HG02943 (cell line): Measurements from ENCODE around the gene UPK1A.
"Not testable (repeated sequence)": the region's sequence is repeated elsewhere in the genome, so short reads cannot be mapped to it uniquely, and the experiment has no call there.

ENCODE experiments used
- ATAC-seq: cut with Tn5 transposase; IDR thresholded peaks from one replicate; pipeline ENCODE4 v1.9.1; 2021; ENCODE audit warnings: mild to moderate bottlenecking, low read depth, moderate library complexity; ENCODE audit not compliant: unreplicated experiment

Gene UPK1A

DNA sequence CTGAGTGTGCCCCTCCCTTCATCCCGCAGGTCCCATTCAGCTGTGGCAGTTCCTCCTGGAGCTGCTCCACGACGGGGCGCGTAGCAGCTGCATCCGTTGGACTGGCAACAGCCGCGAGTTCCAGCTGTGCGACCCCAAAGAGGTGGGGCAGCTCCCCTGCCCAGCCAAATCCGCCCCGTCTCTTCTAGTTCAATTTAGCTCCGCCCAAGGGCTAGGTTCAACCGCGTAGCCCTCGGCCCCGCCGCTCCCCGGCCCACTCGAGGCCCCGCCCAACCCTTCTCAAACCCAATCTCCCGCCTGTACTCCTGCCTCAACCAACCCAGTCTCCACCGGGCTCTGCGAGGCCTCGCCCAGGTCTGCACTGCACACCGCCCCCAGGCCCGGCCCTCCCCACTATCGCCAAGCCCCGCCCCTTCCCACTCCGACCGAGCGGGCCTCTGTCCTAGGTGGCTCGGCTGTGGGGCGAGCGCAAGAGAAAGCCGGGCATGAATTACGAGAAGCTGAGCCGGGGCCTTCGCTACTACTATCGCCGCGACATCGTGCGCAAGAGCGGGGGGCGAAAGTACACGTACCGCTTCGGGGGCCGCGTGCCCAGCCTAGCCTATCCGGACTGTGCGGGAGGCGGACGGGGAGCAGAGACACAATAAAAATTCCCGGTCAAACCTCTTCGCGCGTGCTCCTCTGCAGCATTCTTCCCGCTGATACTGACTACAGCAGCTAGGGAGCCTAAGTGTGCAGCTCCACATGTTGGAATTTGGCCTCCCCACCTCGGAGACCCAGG lies 21.9 kb upstream of the UPK1A start:
- ATAC-seq, result peak; percentile 65

DNA sequence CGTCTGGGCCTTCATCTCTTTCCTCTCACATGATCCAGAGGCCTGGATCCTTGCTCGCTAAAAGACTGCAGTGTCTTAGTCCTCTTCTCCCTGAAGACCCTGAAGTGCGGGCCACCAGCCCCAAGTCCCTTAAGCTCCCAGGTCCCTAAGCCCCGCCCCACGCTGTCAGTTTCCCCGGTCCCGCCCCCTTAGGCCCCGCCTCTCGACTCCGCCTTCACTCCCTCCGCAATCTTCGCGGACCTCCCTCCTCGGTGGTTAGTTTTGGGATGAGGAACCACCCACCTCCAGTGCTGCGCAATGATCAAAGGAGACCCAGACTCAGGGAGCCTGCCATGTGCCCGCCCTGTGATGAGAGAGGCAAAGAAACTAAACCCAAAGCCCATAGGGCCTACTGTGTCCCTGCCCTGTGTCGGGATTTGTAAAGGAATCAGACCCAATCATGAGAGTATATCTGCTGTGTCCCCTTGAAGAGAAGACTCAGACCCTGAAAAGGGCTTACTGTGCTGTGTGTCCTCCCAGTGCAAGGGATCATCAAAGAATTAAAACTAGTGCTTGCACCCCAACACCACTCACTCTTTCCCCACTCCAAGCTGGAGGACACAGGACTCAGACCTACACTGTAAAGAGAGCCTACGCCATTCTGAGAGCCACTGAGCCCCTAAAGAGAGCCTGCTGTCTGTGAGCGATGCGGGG lies 21.2 kb upstream of the UPK1A start:
- ATAC-seq, result no peak

DNA sequence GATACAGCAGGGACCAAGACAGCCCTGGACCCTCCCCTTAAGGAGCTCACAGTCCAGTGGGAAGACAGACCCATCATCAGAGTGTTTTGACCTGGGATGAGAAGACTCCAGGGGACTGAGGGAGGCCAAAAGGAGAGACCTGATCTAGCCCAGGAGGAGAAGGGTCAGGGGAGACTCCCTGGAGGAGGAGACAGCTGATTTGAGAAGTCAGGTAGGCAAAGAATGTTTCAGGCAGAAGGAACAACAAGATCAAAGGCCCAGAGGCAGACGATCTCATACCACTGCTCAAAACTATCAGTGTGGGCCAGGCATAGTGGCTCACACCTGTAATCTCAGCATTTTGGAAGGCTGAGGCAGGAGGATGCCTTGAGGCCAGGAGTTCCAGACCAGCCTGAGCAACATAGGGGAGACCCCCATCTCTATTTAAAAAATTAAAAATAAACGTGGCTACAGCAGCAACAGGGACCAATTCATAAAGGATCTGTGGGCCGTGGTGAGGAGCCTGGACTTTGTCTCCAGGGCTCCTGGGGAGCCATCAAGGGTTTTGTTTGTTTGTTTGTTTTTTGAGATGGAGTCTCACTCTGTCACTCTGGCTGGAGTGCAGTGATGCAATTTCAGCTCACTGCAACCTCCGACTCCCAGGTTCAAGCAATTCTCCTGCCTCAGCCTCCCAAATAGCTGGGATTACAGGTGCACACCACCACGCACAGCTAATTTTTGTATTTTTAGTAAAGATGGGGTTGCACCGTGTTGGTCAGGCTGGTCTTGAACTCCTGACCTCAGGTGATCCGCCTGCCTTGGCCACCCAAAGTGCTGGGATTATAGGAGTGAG lies 20.4 kb upstream of the UPK1A start:
- ATAC-seq, result no peak

DNA sequence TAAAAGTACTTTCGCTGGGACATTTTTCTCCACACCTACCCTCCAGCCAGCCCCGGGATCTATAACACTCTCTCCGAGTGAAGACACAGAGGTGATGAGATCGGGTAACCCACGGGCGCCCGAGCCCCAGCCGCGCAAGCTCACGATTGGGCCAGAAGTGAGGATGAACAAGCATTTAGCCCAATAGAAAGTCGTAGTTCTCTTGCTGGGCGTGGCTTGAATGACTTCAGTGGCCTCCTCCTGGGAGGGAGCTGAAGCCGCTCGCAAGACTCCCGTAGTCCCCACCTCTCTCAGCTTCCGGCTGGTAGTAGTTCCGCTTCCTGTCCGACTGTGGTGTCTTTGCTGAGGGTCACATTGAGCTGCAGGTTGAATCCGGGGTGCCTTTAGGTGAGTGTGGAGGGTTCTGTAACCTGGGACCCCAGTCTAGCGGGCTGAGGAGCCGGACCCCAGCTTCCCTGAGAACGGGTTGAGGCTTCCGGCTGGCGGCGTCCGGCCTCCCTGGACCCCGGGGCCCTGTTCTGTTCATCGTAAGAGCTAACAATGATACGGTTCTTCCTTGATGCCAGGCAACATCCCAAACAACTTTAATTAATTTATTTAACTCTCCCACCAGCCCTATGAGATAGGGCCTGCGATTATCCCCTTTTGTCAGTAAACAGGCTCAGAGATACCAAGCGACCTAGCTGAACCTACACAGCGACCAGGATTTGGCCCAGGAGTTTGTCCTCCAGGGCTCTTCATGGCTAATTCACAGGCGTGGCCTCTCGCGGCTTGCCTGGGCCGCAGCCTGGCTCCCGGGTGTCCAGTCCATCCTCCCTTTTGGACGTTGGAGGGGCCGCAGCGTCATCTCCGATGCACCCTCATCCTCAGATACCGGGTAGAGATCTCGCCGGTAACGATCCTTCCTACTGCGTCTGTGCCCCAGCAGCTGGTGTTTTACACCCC lies 18.0 kb upstream of the UPK1A start, which contains the start of gene COX6B1:
TSS of gene COX6B1 (plus strand) at position 307 of the 945 bp plus-strand sequence. CDS start 2,921 bp downstream, outside the sequence.
- peak; percentile 48 for ATAC-seq

DNA sequence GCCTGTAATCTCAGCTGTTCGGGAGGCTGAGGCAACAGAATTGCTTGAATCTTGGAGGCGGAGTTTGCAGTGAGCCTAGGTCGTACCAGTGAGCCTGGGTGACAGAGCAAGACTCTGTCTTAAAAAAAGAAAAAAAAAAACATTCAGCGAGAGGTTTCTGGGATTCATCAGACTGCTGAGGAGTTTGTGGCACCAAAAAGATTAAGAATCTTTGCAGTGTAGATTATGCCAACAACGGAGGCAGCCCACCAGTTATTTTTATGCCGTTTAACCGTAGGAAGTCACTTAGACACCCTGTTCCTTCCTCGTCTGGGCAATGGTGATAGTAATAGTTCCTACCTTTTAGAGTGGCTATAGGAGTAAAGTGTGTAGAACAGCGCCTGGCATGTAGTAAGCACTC lies 15.7 kb upstream of the UPK1A start:
- no peak for ATAC-seq

DNA sequence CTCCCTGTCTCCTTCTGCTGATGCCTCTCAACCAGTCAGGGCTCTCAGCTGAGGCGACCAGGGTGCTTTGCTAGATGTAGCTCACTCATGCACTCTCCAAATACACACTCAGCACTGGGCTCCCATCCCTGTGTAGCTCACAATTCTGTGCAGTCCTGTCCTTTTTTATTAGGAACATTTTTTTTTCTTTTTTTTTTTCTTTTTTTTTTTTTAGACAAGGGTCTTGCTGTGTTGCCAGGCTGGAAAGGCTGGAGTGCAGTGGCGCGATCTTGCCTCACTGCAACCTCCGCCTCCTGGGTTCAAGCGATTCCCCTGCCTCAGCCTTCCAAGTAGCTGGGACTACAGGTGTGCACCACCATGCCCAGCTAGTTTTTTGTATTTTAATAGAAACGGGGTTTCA lies 11.5 kb upstream of the UPK1A start:
- ATAC-seq, result not testable (repeated sequence)

DNA sequence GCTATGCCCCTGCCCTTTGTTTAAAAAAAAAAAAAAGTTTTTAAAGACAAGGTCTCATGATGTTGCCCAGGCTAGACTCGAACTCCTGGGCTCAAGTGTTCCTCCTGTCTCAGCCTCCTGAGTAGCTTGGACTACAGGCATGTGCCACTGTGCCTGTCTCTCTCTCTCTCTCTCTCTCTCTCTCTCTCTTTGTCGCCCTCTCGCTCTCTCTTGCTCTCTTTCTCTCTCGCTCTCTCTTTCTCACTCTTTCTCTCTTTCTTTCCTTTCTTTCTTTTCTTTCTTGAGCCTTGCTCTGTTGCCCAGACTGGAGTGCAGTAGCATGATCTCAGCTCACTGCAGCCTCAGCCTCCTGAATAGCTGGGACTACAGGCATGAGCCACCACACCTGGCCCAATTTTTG lies 10.7 kb upstream of the UPK1A start:
- no peak for ATAC-seq

DNA sequence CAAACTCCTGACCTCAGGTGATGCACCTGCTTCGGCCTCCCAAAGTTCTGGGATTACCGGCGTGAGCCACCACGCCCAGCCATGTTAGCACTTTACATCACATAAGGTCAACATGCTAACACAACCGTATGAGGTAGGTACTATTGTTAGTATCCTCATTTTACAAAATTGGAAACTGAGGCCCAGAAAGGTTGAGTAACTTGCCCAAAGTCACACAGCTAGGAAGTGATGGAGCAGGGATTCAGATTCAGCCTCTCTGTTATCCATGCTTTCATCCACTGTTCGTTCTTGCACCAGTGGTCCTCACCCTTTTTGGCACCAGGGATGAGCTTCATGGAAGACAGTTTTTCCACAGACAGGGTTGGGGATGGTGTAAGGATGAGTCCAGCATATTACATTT lies 9.6 kb upstream of the UPK1A start:
- ATAC-seq, result no peak

DNA sequence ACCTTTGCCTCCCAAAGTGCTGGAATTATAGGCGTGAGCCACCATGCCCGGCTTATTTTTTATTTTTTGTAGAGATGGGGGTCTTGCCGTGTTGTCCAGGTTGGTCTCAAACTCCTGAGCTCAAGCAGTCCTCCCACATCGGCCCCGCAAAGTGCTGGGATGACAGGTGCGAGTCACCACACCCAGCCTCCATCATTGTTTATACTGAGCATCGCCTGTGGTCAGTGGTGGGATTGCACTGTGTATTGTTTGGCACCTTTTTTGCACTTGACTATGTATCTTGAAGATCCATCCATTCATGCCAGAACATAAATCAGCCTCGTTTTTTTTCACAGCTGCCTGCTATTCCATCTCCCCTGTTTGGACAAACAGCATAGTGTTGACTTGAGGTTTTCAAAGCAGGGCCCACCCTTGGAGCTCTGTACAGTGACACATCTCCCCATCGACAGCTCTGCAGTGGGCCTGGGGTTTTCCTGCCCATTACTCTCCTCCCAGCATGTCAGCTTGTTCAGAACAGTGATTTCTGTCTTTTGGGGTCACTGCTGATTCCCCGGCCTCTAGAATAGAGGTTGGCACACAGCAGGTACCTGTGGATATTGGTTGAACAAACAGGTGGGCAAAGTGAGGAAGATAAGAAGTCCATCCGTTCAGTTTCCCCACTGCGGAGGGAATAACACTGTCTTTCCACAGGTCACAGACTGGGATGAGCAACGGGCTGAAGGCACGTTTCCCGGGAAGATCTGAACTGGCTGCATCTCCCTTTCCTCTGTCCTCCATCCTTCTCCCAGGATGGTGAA lies 8.2 kb upstream of the UPK1A start:
- ATAC-seq, result no peak

DNA sequence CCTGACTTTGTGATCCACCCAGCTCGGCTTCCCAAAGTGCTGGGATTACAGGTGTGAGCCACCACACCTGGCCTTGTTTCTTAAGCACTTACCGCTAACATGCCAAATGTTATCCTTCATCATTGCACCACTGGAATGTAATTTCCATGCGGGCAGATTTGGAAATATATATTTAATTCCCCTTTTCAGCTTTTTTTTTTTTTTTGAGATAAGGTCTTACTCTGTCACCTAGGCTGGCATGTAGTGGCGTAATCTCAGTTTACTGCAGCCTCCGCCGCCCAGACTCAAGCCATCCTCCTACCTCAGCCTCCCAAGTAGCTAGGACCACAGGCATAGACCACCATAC lies 4.3 kb upstream of the UPK1A start:
- ATAC-seq, result no peak

DNA sequence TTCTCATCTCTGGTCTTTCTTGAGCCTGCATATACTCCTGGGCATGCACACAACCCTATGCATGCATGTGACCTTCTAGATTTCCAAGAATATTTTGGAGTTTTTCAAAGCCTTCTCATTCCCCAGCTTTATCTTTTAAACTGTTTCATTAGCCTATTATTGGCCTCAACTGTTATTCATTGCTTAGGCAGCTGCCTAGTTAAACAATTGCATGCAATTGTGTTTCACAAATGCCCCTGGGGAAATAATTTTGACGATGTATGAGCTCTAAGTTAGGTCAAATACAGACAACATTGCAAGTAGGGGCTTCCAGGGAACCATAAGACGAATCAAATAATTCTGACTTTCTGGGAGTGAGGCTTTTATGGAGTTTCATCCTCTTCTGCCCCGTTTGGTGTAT lies 2.3 kb upstream of the UPK1A start:
- no peak for ATAC-seq

DNA sequence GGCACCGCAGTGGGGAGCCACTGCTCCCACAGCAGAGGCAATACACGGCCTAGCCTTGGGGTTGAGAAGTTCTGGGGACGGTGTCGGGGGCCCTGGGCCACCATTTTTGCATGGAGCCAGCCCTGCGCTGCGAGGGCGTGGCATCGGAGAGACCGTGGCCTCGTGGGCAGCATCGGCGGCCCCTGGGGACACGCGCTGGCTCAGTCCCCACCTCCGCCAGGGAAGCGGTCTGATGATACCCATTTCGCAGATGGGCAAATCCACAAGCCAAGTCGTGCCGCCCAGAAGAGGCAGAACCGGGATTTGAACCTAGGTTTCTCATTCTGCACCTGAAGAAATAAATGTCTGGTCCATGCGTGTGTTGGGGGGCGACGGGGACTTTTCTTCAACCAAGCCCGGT lies 1.2 kb upstream of the UPK1A start:
- no peak for ATAC-seq

DNA sequence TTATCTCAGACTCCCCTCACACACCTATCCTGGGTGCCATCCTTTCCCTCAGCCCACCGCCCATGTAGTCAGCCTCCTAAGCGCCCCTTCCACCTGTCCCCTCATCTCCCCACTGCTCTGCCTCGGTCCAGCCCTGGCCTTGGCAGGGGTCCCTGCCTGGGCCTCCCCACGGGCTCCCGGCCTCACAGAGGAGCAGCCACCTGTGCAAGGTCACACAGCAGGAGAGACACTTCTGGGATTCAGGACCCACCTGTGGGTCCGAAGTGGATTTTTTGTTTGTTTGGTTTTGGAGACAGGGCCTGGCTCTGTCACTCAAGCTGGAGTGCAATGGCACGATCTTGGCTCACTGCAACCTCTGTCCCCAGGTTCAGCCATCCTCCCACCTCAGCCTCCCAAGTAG lies 713 bp upstream of the UPK1A start:
- no peak for ATAC-seq

DNA sequence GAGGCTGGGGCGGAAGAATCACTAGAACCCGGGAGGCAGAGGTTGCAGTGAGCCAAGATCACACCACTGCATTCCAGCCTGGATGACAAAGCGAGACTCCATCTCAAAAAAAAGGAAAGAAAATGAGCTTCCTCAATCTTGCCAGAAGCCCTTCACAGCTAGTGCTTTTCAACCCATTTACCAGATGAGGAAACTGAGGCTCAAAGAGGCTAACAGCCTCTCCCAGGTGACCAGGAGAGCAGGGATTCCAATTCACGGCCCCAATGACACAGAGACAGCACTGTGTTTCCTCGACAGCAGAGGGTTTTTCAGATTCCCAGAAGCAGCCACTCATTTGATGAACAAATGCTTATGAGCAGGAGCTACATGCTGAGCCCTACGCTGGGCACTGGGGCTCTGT lies 3.2 kb downstream of the UPK1A start:
- no peak for ATAC-seq

DNA sequence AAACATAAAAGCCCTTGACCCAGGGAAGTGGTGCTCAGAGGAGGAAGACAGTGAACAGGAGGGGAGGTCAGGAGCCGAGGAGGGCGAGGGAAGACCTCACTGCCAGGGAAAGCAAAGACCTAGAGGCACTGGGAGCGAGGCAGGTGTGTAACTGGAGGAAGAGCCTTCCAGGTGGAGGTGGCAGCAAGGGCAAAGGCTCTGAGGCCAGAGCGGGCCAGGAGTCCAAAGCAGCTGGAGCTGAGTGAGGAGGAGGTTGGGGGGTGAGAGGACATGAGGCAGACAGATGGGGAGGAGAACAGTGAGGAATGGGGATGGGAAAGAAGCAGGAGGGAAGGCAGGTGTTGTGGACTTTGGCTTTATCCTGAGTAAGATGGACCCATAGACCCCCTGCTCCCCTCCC lies 3.7 kb downstream of the UPK1A start:
- no peak for ATAC-seq

DNA sequence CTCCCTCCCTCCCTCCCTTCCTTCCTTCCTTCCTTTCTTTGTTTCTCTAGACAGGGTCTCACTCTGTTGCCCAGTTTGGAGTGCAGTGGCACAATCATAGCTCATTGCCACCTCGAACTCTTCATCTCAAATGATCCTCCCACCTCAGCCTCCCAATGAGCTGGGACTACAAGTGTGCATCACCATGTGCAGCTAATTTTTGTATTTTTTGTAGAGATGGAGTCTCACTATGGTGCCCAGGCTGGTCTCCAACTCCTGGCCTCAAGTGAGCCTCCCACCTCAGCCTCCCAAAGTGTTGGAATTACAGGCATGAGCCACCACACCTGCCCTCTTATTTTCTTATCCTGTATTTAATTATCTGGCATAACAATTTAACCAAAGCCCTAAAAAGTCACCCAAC lies 4.4 kb downstream of the UPK1A start:
- no peak for ATAC-seq

DNA sequence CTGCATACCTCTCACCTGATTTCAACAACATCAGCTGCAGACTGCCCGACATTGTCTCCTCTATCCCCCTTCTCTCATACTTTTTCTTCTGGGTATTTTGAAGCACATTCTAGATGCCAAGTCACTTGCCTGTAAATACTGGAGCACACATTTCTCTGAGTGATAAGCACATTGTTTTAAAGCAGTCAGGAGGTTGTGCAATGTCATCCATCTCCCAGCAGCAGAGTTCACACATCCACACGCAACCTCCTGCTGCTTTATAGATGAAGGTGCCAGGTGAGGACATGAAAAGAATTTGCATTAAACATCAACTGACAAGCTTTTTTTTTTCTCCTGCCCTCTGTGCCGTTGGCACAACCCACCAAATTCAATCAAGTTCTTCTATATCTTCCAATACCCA lies 5.5 kb downstream of the UPK1A start:
- ATAC-seq, result no peak

DNA sequence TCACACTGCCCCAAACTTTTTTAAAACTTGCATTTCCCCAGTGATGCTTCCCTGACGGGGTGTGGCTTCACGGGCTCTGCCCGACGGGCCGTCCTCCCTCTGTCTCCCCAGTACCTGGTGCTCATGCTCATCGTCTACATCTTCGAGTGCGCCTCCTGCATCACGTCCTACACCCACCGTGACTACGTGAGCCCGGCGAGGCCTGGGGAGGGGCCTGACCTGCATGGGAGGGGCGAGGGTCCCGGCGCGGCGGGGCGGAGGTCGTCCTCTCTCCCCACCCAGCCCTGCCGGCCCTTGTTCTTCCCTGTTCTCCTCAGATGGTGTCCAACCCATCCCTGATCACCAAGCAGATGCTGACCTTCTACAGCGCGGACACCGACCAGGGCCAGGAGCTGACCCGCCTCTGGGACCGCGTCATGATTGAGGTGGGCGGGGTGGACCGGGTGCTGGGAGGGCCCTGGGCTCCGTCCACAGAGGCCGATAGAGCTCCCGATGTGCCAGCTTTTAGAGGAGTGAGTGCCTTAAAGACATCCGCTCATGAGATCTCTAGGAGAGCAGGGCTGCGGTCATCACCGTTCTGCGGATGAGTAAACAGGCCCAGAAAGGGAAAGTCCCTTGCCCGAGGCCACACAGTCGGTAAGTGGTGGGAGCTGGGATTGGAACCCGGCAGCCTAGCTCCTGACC lies 6.9 kb downstream of the UPK1A start:
- ATAC-seq, result no peak

DNA sequence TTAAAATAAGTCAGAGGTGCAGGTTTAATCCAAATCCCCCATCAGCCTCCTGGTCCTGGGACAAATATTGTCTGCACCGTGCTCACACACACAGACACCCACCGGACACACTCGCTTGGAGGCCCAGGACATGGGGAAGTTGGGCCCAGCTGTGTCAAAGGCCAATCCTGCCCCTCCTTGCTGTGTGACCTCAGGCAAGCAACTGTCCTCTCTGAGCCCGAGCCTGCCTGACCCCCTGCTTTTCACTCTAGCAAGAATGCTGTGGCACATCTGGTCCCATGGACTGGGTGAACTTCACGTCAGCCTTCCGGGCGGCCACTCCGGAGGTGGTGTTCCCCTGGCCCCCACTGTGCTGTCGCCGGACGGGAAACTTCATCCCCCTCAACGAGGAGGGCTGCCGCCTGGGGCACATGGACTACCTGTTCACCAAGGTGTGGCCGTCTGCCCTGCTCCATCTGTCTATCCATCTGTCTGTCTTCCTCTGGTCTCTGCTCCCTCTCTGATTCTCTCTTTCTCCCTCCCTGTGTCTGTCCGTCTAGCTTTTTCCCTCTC lies 9.3 kb downstream of the UPK1A start:
- no peak for ATAC-seq
